ENCODE measurements around the gene TFRC.
"Not testable (repeated sequence)": the region's sequence is repeated elsewhere in the genome, so short reads cannot be mapped to it uniquely, and the experiment has no call there.

Gene TFRC

GRCh38 chr3:196093317-196094111 is 11.6 kb upstream of the TFRC start:
- in situ Hi-C loops (cut with HindIII; ENCODE audit: low pct_ligation_motif_present, low sequenced_read_pairs): no loop called here
- H3K27me3 ChIP-seq (replicated peaks): no peaks in the 10 kb centered on the region
- no peak overlapping the region for H3K27ac ChIP-seq
- TF ChIP-seq, protein P1, sequence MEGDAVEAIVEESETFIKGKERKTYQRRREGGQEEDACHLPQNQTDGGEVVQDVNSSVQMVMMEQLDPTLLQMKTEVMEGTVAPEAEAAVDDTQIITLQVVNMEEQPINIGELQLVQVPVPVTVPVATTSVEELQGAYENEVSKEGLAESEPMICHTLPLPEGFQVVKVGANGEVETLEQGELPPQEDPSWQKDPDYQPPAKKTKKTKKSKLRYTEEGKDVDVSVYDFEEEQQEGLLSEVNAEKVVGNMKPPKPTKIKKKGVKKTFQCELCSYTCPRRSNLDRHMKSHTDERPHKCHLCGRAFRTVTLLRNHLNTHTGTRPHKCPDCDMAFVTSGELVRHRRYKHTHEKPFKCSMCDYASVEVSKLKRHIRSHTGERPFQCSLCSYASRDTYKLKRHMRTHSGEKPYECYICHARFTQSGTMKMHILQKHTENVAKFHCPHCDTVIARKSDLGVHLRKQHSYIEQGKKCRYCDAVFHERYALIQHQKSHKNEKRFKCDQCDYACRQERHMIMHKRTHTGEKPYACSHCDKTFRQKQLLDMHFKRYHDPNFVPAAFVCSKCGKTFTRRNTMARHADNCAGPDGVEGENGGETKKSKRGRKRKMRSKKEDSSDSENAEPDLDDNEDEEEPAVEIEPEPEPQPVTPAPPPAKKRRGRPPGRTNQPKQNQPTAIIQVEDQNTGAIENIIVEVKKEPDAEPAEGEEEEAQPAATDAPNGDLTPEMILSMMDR (IDR thresholded peaks at IDR 0.05; ENCODE audit: low read depth, low read length, missing control alignments): no peak
- H3K4me3 ChIP-seq (ENCODE audit: low read depth, low read length): no peak overlapping the region
- DNase-seq: no peak
- H3K36me3 ChIP-seq (replicated peaks): no peaks in the 10 kb centered on the region

- Histone ChIP-seq H3K36me3 (replicated peaks) (no peaks in the 10 kb centered on the region), H3K4me3 (ENCODE audit: low read depth, low read length) (no peak overlapping the region), H3K27ac (no peak overlapping the region), H3K27me3 (replicated peaks) (no peaks in the 10 kb centered on the region)
- TF ChIP-seq, protein P1 (IDR thresholded peaks at IDR 0.05; ENCODE audit: low read depth, low read length, missing control alignments): no peak
- DNase-seq: no peak
- in situ Hi-C loops (cut with HindIII; ENCODE audit: low pct_ligation_motif_present, low sequenced_read_pairs): no loop called here
Observed at GRCh38 chr3:196087906-196088305, 6.0 kb upstream of the TFRC start.

DNA sequence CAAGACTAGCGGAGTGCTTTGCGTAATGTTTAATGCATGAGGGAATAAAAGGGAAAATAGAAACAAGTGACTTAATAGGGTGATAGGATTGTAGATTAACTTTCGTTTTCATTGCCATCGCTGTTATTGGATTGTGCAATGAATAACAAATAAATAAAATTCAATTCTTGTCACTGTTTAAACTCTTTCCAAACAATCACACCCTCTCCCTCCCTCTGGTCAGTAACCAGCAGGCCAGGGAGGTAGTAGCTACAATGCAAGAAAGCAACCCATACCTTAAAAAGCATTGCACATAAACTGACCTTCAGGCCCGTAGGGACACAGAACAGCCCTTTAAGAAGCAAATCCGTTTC is 705 bp upstream of the TFRC start:
- TF ChIP-seq, protein P1 (IDR thresholded peaks at IDR 0.05; ENCODE audit: low read depth, low read length, missing control alignments): no peak
- no peak for DNase-seq
- H3K4me3 ChIP-seq (ENCODE audit: low read depth, low read length): no peak overlapping the region
- H3K36me3 ChIP-seq (replicated peaks): no peaks in the 10 kb centered on the region
- in situ Hi-C loops (cut with HindIII; ENCODE audit: low pct_ligation_motif_present, low sequenced_read_pairs): no loop called here
- H3K27me3 ChIP-seq (replicated peaks): no peaks in the 10 kb centered on the region
- no peak overlapping the region for H3K27ac ChIP-seq

GRCh38 chr3:196081002-196081833 is 672 bp downstream of the TFRC start:
- H3K27me3 ChIP-seq (replicated peaks): no peaks in the 10 kb centered on the region
- DNase-seq: peak; percentile 14
- H3K36me3 ChIP-seq (replicated peaks): no peaks in the 10 kb centered on the region
- peak overlapping the region; percentile 88 for H3K4me3 ChIP-seq (ENCODE audit: low read depth, low read length)
- TF ChIP-seq, protein P1 (IDR thresholded peaks at IDR 0.05; ENCODE audit: low read depth, low read length, missing control alignments): no peak
- H3K27ac ChIP-seq: peak overlapping the region; percentile 61
- in situ Hi-C loops (cut with HindIII; ENCODE audit: low pct_ligation_motif_present, low sequenced_read_pairs): no loop called here

DNA sequence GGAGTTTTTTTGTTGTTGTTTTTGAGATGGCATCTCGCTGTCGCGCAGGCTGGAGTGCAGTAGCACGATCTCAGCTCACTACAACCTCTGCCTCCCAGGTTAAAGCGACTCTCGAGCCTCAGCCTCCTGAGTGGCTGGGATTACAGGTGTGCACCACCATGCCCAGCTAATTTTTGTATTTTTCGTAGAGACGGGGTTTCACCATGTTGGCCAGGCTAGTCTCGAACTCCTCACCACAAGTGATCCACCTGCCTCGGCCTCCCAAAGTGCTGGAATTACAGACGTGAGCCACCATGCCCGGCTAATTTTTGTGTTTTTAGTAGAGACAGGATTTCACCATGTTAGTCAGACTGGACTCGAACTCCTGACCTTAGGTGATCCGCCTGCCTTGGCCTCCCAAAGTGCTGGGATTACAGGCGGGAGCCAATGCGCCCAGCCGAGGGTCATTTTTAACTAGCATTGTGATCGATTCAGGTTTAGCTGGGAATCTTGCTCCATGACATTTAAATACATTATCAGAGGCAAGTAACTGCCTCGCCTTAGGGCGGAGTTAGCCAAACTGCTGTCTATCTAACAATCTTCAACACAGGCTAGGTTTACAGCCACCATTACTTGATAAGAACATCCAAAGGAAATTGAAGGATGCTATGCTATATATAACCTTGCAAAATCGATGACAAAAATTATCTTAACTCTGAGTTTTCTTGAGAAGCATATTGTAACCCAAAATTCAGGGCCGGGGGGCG is 1.6 kb downstream of the TFRC start:
- H3K27ac ChIP-seq; in situ Hi-C loops (cut with HindIII; ENCODE audit: low pct_ligation_motif_present, low sequenced_read_pairs): not testable (repeated sequence)

GRCh38 chr3:196079682-196080081 is 2.2 kb downstream of the TFRC start:
- TF ChIP-seq, protein P1 (IDR thresholded peaks at IDR 0.05; ENCODE audit: low read depth, low read length, missing control alignments): no peak
- no peak overlapping the region for H3K4me3 ChIP-seq (ENCODE audit: low read depth, low read length)
- DNase-seq: no peak
- H3K27me3 ChIP-seq (replicated peaks): no peaks in the 10 kb centered on the region
- H3K27ac ChIP-seq: no peak overlapping the region
- peaks cover 4% of the 10 kb centered on the region for H3K36me3 ChIP-seq (replicated peaks)
- in situ Hi-C loops (cut with HindIII; ENCODE audit: low pct_ligation_motif_present, low sequenced_read_pairs): no loop called here

More for the DNA sequence above, 1.6 kb downstream of the TFRC start:
- peak overlapping the region; percentile 88 for H3K4me3 ChIP-seq (ENCODE audit: low read depth, low read length)
- H3K27me3 ChIP-seq (replicated peaks); DNase-seq; H3K36me3 ChIP-seq (replicated peaks): not testable (repeated sequence)

Data from brain microvascular endothelial cell (primary cell).